ENCODE measurements around the gene MIA3.
"Not testable (repeated sequence)": the region's sequence is repeated elsewhere in the genome, so short reads cannot be mapped to it uniquely, and the experiment has no call there.

DNA sequence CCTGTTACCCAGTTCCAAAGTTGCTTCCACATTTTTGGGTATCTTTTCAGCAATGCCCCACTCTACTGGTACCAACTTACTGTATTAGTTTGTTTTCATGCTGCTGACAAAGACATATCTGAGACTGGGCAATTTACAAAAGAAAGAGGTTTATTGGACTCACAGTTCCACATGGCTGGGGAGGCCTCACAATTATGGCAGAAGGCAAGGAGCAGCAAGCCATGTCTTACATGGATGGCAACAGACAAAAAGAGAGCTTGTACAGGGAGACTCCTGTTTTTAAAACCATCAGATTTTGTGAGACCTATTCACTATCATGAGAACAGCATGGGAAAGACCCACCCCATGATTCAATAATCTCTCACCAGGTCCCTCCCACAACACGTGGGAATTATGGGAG lies 8.8 kb upstream of the MIA3 start:
- TF ChIP-seq POLR2A (IDR thresholded peaks at IDR 0.05): not testable (repeated sequence)
- TF ChIP-seq, protein P1, sequence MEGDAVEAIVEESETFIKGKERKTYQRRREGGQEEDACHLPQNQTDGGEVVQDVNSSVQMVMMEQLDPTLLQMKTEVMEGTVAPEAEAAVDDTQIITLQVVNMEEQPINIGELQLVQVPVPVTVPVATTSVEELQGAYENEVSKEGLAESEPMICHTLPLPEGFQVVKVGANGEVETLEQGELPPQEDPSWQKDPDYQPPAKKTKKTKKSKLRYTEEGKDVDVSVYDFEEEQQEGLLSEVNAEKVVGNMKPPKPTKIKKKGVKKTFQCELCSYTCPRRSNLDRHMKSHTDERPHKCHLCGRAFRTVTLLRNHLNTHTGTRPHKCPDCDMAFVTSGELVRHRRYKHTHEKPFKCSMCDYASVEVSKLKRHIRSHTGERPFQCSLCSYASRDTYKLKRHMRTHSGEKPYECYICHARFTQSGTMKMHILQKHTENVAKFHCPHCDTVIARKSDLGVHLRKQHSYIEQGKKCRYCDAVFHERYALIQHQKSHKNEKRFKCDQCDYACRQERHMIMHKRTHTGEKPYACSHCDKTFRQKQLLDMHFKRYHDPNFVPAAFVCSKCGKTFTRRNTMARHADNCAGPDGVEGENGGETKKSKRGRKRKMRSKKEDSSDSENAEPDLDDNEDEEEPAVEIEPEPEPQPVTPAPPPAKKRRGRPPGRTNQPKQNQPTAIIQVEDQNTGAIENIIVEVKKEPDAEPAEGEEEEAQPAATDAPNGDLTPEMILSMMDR (IDR thresholded peaks at IDR 0.05): not testable (repeated sequence)

Measured in lower leg skin (tissue), 3 donors.